ENCODE measurements around the gene MED19.
A peak's percentile ranks its signal among the peaks of the same experiment; 100 is the strongest.
"Not testable (repeated sequence)": the region's sequence is repeated elsewhere in the genome, so short reads cannot be mapped to it uniquely, and the experiment has no call there.

The MED19 gene

GRCh38 chr11:57729479-57729878 is 17.5 kb upstream of the MED19 start:
- TF ChIP-seq CTCF (IDR thresholded peaks at IDR 0.05; ENCODE audit: low read length, missing control alignments): no peak
- DNase-seq (ENCODE audit: low read depth): no peak
- H3K4me3 ChIP-seq (replicated peaks; ENCODE audit: low read depth, low read length): no peak overlapping the region

- no peak overlapping the region for H3K4me3 ChIP-seq (replicated peaks; ENCODE audit: low read depth, low read length)
- no peak for DNase-seq (ENCODE audit: low read depth)
- no peak for TF ChIP-seq CTCF (IDR thresholded peaks at IDR 0.05; ENCODE audit: low read length, missing control alignments)
Measured at GRCh38 chr11:57728829-57729228, 16.8 kb upstream of the MED19 start.

DNA sequence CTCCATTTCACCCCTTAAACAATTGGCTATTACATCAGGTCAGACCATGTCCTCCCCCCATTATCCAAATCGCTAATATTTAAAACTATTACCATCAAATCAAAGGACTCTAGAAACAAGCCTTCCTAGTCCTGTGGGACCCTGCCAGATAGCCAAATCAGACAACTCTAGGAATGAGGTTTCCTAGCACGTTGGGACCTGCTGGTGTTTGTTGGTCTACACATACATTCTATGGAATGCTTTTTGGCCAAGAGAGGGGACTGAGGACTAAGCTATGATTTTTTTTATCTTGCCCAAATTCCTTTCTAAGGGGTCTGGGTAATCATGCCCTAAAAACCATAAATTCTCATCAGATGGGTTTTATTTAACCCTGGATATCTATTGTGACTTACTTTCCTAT is 15.2 kb upstream of the MED19 start:
- H3K4me3 ChIP-seq (replicated peaks; ENCODE audit: low read depth, low read length): no peak overlapping the region
- no peak for DNase-seq (ENCODE audit: low read depth)
- no peak for TF ChIP-seq CTCF (IDR thresholded peaks at IDR 0.05; ENCODE audit: low read length, missing control alignments)

GRCh38 chr11:57716726-57717125 is 4.7 kb upstream of the MED19 start:
- H3K4me3 ChIP-seq (replicated peaks; ENCODE audit: low read depth, low read length); DNase-seq (ENCODE audit: low read depth): not testable (repeated sequence)

DNA sequence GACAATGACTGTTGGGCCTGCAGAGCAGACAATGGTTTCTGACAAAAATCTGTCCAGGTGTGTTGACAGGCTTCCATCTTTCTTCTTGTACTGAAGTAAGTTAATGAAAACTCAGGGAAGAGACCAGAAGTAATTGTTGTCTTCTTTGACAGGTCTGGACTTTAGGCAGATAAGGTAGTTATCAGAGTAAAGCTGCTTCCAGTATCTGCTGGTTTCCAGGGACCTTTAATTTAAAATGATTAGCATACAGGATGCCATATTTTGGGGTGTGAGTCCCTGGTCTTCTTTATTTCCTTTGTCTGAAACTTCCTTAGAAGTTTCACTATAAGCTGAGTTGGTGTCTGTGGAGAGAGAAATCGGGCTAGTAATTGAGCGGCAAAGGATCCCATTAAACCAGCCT is 1.8 kb upstream of the MED19 start:
- TF ChIP-seq CTCF (IDR thresholded peaks at IDR 0.05; ENCODE audit: low read length, missing control alignments): no peak
- DNase-seq (ENCODE audit: low read depth): no peak
- H3K4me3 ChIP-seq (replicated peaks; ENCODE audit: low read depth, low read length): peak overlapping the region; percentile 100

DNA sequence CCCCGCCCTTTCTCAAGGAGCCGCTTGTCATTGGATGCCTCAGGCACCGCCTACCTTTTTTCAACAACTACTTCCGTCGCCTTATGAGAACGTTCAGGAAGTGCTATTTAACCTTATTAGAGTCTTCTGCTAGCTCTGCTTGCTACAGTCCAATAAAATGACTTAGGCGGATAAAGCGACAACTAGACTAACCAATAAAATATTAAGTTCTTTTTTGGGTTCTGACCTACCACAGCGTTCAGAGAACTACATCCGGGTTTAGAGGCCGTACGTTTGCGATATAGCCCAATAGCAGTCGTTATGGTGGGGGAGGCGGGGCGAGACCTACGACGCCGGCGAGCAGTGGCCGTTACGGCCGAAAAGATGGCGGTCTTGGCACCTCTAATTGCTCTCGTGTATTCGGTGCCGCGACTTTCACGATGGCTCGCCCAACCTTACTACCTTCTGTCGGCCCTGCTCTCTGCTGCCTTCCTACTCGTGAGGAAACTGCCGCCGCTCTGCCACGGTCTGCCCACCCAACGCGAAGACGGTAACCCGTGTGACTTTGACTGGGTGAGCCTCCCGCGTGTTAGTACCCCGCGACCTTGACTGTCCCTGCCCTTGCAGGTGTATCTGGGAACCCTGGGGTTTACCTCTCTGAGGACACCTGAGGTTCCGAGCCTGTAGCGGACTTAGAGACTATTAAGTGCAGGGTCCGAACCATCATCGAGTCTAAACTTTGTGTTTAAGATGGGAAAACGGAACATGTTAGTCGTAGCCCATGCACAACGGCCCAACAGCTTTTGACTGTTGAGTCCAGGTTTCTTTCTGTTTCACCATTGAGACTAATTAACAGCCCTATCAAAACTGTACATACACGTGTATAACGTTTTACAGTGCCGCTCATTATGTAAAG is 488 bp upstream of the MED19 start, which contains the start of gene TMX2:
TMX2 (plus strand) TSS at position 338 of the 895 bp plus-strand sequence; CDS start at position 364, 26 bp downstream.
- DNase-seq (ENCODE audit: low read depth): peak; percentile 99
- no peak for TF ChIP-seq CTCF (IDR thresholded peaks at IDR 0.05; ENCODE audit: low read length, missing control alignments)

GRCh38 chr11:57709802-57710367 is 2.1 kb downstream of the MED19 start:
- no peak for TF ChIP-seq CTCF (IDR thresholded peaks at IDR 0.05; ENCODE audit: low read length, missing control alignments)
- no peak overlapping the region for H3K4me3 ChIP-seq (replicated peaks; ENCODE audit: low read depth, low read length)
- no peak for DNase-seq (ENCODE audit: low read depth)

More for the DNA sequence above, 488 bp upstream of the MED19 start, which contains the start of gene TMX2:
- H3K4me3 ChIP-seq (replicated peaks; ENCODE audit: low read depth, low read length): peak within 1 kb of the TSS; percentile 100

GRCh38 chr11:57705432-57705831 is 6.6 kb downstream of the MED19 start:
- not testable (repeated sequence) for DNase-seq (ENCODE audit: low read depth); H3K4me3 ChIP-seq (replicated peaks; ENCODE audit: low read depth, low read length)
